SU-DHL-6 (cell line): Measurements from ENCODE around the gene OMA1.

Experiments
- EZH2phosphoT487 ChIP-seq: fragments of 200-600 bp; sonication (generic), shearing (Covaris generic); conservative IDR thresholded peaks from 2 replicates; pipeline ENCODE4 v1.6.1; 2018; ENCODE audit warnings: mild to moderate bottlenecking, antibody characterized with exemption, low read length, moderate library complexity, mixed read lengths
- TF ChIP-seq, protein P1 (sequence below): fragments of 200-600 bp; sonication (generic); IDR thresholded peaks from one replicate; pipeline ENCODE4 v1.5.1; 2017; ENCODE audit warnings: antibody characterized with exemption, mild to moderate bottlenecking, low read length, moderate library complexity; ENCODE audit not compliant: insufficient read depth, poor library complexity, severe bottlenecking

- TF ChIP-seq, protein P1, sequence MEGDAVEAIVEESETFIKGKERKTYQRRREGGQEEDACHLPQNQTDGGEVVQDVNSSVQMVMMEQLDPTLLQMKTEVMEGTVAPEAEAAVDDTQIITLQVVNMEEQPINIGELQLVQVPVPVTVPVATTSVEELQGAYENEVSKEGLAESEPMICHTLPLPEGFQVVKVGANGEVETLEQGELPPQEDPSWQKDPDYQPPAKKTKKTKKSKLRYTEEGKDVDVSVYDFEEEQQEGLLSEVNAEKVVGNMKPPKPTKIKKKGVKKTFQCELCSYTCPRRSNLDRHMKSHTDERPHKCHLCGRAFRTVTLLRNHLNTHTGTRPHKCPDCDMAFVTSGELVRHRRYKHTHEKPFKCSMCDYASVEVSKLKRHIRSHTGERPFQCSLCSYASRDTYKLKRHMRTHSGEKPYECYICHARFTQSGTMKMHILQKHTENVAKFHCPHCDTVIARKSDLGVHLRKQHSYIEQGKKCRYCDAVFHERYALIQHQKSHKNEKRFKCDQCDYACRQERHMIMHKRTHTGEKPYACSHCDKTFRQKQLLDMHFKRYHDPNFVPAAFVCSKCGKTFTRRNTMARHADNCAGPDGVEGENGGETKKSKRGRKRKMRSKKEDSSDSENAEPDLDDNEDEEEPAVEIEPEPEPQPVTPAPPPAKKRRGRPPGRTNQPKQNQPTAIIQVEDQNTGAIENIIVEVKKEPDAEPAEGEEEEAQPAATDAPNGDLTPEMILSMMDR, result no peak
- TF ChIP-seq EZH2phosphoT487, result no peak
Observed at GRCh38 chr1:58457023-58457635, 89.4 kb downstream of the OMA1 start.
